K562 (cell line): ENCODE results near the gene RMND5A. TPM values are rescaled to one million over a fixed set of nuclear protein-coding genes. Genes with fewer than 3 reads are reported as not detected.

Source experiments
- ATAC-seq: fragments of 200-7000 bp; cut with Tn5 transposase; 3 replicates; pipeline ENCODE4 v1.9.1; 2020; ENCODE audit warnings: moderate library complexity
- BruUV-seq: library from RNA; stranded (reverse); fragments of 400-500 nt; replicated peaks from 2 replicates; lab custom pipeline; 2021; lab: Mats Ljungman, UMichigan
- CTCF ChIA-PET: fragments of 300-600 bp; formaldehyde crosslinking; extraction: SDS; loops from one replicate; lab custom pipeline; 2021; ENCODE audit warnings: low intra/inter-chr PET ratio; lab: Yijun Ruan, JAX
- POLR2A ChIA-PET: fragments of 300-600, 350-650 bp; sonication (Branson Sonifier 250); formaldehyde crosslinking; extraction: SDS; loops from one replicate; lab custom pipeline; 2021; ENCODE audit warnings: antibody characterized with exemption, inconsistent platforms; lab: Yijun Ruan, JAX
- DNase-seq, 4 experiments: peaks; one replicate each; pipeline versions ENCODE4 v3.0.0 to v3.0.0-alpha.2; 2011 to 2018; ENCODE audit warnings: low spot score in 3 of 4, mixed read lengths in 3 of 4; ENCODE audit errors: extremely low read depth in 1 of 4
- FAIRE-seq: peaks from 2 replicates; lab custom pipeline; 2011; peaks lifted over from hg19 to GRCh38; lab: Jason Lieb, UNC
- H2AFZ ChIP-seq: 2 replicates; pipeline ENCODE4 v1.6.0; 2011; ENCODE audit warnings: low read depth, low read length, control low read depth, inconsistent platforms
- H3K27ac ChIP-seq: fragments of 200-600 bp; 3 replicates; pipeline ENCODE4 v1.8.0; 2011; ENCODE audit warnings: low read depth, mild to moderate bottlenecking, control low read depth, inconsistent platforms, low read length, moderate library complexity, mixed read lengths; ENCODE audit errors: extremely low read depth
- H3K27me3 ChIP-seq, 2 experiments: fragments of 300-600 bp in 1 of 2; 2 replicates in 1 of 2; 3 replicates in 1 of 2; pipeline versions ENCODE4 v1.6.0 to v1.8.0; 2011; ENCODE audit warnings: inconsistent platforms in 2 of 2, low read length in 2 of 2, mild to moderate bottlenecking in 1 of 2, mixed read lengths in 1 of 2, moderate library complexity in 1 of 2; ENCODE audit not compliant: control insufficient read depth in 2 of 2, insufficient read depth in 2 of 2
- H3K36me3 ChIP-seq: fragments of 300-600 bp; 3 replicates; pipeline ENCODE4 v1.8.0; 2011; ENCODE audit warnings: mild to moderate bottlenecking, low read length, inconsistent platforms; ENCODE audit not compliant: control insufficient read depth, insufficient read depth
- H3K4me1 ChIP-seq, 2 experiments: fragments of 200-600 bp in 1 of 2; replicated peaks in 1 of 2; 2 replicates in 1 of 2; 3 replicates in 1 of 2; pipeline versions ENCODE4 v1.5.1 to v1.8.0; 2011; ENCODE audit warnings: inconsistent platforms in 2 of 2, low read length in 2 of 2, mild to moderate bottlenecking in 1 of 2, mixed read lengths in 1 of 2, moderate library complexity in 1 of 2; ENCODE audit not compliant: control insufficient read depth in 2 of 2, insufficient read depth in 2 of 2
- H3K4me2 ChIP-seq: 2 replicates; pipeline ENCODE4 v1.6.1; 2011; ENCODE audit warnings: low read length, control low read depth, inconsistent platforms, mixed read lengths; ENCODE audit not compliant: insufficient read depth
- H3K4me3 ChIP-seq: fragments of 200-600 bp; sonication (generic), shearing (Covaris generic); 2 replicates; pipeline ENCODE4 v1.5.1; 2016; ENCODE audit warnings: control low read depth, inconsistent platforms
- H3K79me2 ChIP-seq: fragments of 200-600 bp; 3 replicates; pipeline ENCODE4 v1.8.0; 2011; ENCODE audit warnings: low read length, inconsistent platforms; ENCODE audit not compliant: control insufficient read depth, insufficient read depth
- H3K9ac ChIP-seq, 2 experiments: 2 replicates each; pipeline versions ENCODE4 v1.6.0 to v1.6.1; 2011; ENCODE audit warnings: low read depth in 2 of 2, low read length in 2 of 2, control low read depth in 1 of 2, inconsistent platforms in 1 of 2, mild to moderate bottlenecking in 1 of 2, mixed read lengths in 1 of 2; ENCODE audit not compliant: insufficient read depth in 1 of 2
- H3K9me1 ChIP-seq: one replicate; pipeline ENCODE4 v1.6.0; 2011; ENCODE audit warnings: inconsistent platforms, mild to moderate bottlenecking, low read length, moderate library complexity; ENCODE audit not compliant: control insufficient read depth, insufficient read depth
- H3K9me3 ChIP-seq: replicated peaks from 2 replicates; pipeline ENCODE4 v1.5.1; 2011; ENCODE audit warnings: low read depth, low read length, inconsistent platforms; ENCODE audit not compliant: control insufficient read depth, insufficient read depth
- H4K20me1 ChIP-seq: replicated peaks from 2 replicates; pipeline ENCODE4 v1.6.1; 2011; ENCODE audit warnings: low read length, inconsistent platforms, mixed read lengths; ENCODE audit not compliant: control insufficient read depth, insufficient read depth
- NFATC3 ChIP-seq: fragments of 450-650 bp; IDR thresholded peaks from 2 replicates; pipeline ENCODE4 v1.6.1; 2017; ENCODE audit warnings: mild to moderate bottlenecking
- SNRNP70 ChIP-seq: fragments of 200-400 bp; formaldehyde crosslinking; optimal IDR thresholded peaks from 2 replicates; pipeline ENCODE3; 2017; ENCODE audit warnings: low read depth, low read length
- TFAP4 ChIP-seq: sonication (generic); formaldehyde crosslinking; IDR thresholded peaks from 2 replicates; pipeline ENCODE4 v1.8.0; 2022; ENCODE audit warnings: missing genetic modification reagents, mild to moderate bottlenecking, moderate library complexity, borderline replicate concordance
- ZNF41 ChIP-seq: fragments of 250-450 bp; sonication (Bioruptor Pico); conservative IDR thresholded peaks from 2 replicates; pipeline ENCODE4 v1.4.0; 2020; ENCODE audit warnings: mild to moderate bottlenecking
- ZNF780A ChIP-seq: fragments of 250-450 bp; sonication (Bioruptor Pico); IDR thresholded peaks from 2 replicates; pipeline ENCODE4 v1.5.0; 2021; ENCODE audit warnings: mild to moderate bottlenecking
- WGBS: fragments of 100-300 bp; shearing (Covaris generic); methylation state at CpG from one replicate; pipeline ENCODE4 v1.1.6; 2016; ENCODE audit warnings: low coverage, mixed read lengths; ENCODE audit not compliant: insufficient coverage; ENCODE audit errors: missing lambda C conversion rate; 5-methylcytosine and 5-hydroxymethylcytosine counted together
- in situ Hi-C: fragments of 300-500 bp; cut with MboI; formaldehyde crosslinking; loops from 4 replicates; pipeline ENCODE4 v1.15.0; 2018; ENCODE audit warnings: inconsistent platforms, mixed read lengths
- intact Hi-C: fragments of 100-400 bp; cut with micrococcal nuclease; formaldehyde crosslinking; loops from 2 replicates; pipeline ENCODE4 v1.14.2; 2022
- polyA plus RNA-seq, 8 experiments: library from polyadenylated mRNA; depleted of rRNA in 4 of 8; stranded (reverse) in 5 of 8; unstranded in 3 of 8; fragments of >200 nt; fragmentation: Nextera tagmentation in 2 of 8; fragmentation: Illumina TruSeq in 1 of 8; extraction: Ambion mirVana in 2 of 8; extraction: Trizol in 1 of 8; gene quantifications; 2 replicates each; pipeline versions ENCODE4 v1.2.1 to v1.2.3, GENCODE V29; 2011 to 2014; ENCODE audit warnings: inconsistent platforms in 1 of 8, missing spikeins in 1 of 8
- total RNA-seq, 7 experiments: library from RNA; depleted of rRNA in 6 of 7; stranded (reverse); fragments of >200 nt in 6 of 7; fragmentation: Illumina TruSeq in 2 of 7; extraction: Trizol in 2 of 7; gene quantifications; 2 replicates each; pipeline versions ENCODE4 v1.2.1 to v1.2.3, GENCODE V29; 2011 to 2021; ENCODE audit warnings: low replicate concordance in 1 of 7
- TF ChIP-seq, protein P1 (sequence below): sonication (generic); formaldehyde crosslinking; IDR thresholded peaks from 2 replicates; pipeline ENCODE4 v1.8.1; 2023; ENCODE audit warnings: mild to moderate bottlenecking, missing genetic modification reagents

Gene RMND5A
- total and polyA plus RNA-seq, 9 of the 15 experiments (the other 6 are each of a cell fraction or from before 2014, with no cell fraction given) = 13.2 to 43.5 (median 34.1) TPM

DNA sequence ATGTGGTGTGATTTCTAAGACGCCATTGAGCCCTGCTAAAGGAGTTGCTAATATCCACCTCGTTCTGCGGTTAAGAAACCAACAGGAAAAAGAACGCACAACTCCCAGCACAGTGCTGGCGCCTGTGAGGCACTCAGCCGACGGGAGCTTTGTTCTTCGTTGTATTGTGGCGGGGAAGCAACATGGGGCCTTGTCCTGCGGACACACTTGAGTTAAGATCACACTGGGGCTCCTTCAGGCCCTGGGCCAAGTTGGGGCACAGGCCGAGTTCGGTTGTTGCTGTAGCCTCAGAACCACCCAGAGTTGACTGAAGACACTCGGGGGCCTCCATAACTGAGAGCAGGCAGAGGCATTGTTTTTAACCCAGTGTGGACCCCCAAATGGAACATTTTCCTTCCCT lies 101.2 kb downstream of the RMND5A start (continued):
- TF ChIP-seq, protein P1, sequence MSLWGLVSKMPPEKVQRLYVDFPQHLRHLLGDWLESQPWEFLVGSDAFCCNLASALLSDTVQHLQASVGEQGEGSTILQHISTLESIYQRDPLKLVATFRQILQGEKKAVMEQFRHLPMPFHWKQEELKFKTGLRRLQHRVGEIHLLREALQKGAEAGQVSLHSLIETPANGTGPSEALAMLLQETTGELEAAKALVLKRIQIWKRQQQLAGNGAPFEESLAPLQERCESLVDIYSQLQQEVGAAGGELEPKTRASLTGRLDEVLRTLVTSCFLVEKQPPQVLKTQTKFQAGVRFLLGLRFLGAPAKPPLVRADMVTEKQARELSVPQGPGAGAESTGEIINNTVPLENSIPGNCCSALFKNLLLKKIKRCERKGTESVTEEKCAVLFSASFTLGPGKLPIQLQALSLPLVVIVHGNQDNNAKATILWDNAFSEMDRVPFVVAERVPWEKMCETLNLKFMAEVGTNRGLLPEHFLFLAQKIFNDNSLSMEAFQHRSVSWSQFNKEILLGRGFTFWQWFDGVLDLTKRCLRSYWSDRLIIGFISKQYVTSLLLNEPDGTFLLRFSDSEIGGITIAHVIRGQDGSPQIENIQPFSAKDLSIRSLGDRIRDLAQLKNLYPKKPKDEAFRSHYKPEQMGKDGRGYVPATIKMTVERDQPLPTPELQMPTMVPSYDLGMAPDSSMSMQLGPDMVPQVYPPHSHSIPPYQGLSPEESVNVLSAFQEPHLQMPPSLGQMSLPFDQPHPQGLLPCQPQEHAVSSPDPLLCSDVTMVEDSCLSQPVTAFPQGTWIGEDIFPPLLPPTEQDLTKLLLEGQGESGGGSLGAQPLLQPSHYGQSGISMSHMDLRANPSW (CRISPR knock-in tag) = no peak

DNA sequence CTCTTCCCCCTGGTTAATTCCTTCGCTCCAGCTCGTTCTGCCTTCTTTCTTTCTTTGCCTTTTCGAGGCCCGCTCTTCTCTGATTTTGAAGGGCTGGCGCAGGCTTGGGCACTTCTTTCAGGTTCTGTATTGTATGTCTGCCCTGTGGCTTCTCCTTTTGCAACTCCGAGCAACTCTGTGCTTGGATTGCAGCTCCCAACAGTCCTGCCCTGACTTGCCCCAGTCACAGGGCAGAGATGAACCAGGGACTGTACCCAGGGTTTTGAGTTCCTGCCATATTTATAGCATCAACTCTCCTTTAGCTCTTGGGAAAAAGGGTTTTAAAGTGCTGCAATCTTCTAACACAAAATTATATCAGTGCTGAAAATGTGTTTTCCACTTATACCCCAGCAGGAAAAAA lies 101.8 kb downstream of the RMND5A start:
- no peak for TF ChIP-seq NFATC3
- TF ChIP-seq TFAP4 (CRISPR knock-in tag) = no peak
- TF ChIP-seq SNRNP70 = no peak
- TF ChIP-seq ZNF780A (CRISPR knock-in tag) = no peak
- no peak for TF ChIP-seq ZNF41 (CRISPR knock-in tag)
- H3K9me1 ChIP-seq = no peaks in the 10 kb centered on the region
- no TSS peak for BruUV-seq
- ChIA-PET POLR2A (no interaction called here), CTCF (no interaction called here)
- H3K9ac ChIP-seq = no peak overlapping the region
- H3K4me3 ChIP-seq = no peak overlapping the region
- WGBS = 15% methylated on average over 5 of the region's 6 CpGs
- no peaks in the 10 kb centered on the region for H3K79me2 ChIP-seq
- FAIRE-seq (no peak), ATAC-seq (no peak), DNase-seq (no peak)
- H3K27ac ChIP-seq = no peak overlapping the region
- no peak overlapping the region for H2AFZ ChIP-seq
- in situ Hi-C loops = no loop called here
- no peaks in the 10 kb centered on the region for H3K36me3 ChIP-seq
- intact Hi-C loops = no loop called here
- H3K4me2 ChIP-seq = no peak overlapping the region
- H3K9me3 ChIP-seq = no peaks in the 10 kb centered on the region
- peaks cover 8 to 49% of the 10 kb centered on the region in 2 experiments; a peak in 4 of 5 replicates for H3K27me3 ChIP-seq
- peaks cover 0 to 6% of the 10 kb centered on the region in 2 experiments; a peak in 1 of 5 replicates for H3K4me1 ChIP-seq
- no peaks in the 10 kb centered on the region for H4K20me1 ChIP-seq
